SJSA1 (cell line): ENCODE measurements around the gene ACIN1. TPM values are rescaled to one million over a fixed set of nuclear protein-coding genes. Genes with fewer than 3 reads are reported as not detected.

ENCODE experiments used
- DNase-seq, 2 experiments: peaks; one replicate each; pipeline ENCODE4 v3.0.0-alpha.2; 2015 to 2020; ENCODE audit warnings: low spot score in 2 of 2, low read depth in 1 of 2
- H3K27ac ChIP-seq: fragments of 250-450 bp; sonication (Bioruptor Pico); 2 replicates; pipeline ENCODE4 v1.5.1; 2020; ENCODE audit warnings: mild to moderate bottlenecking, moderate library complexity
- H3K27me3 ChIP-seq: fragments of 250-450 bp; sonication (Bioruptor Pico); replicated peaks from 2 replicates; pipeline ENCODE4 v1.5.1; 2020; ENCODE audit warnings: mild to moderate bottlenecking, moderate library complexity
- H3K36me3 ChIP-seq: fragments of 250-450 bp; sonication (Bioruptor Pico); 2 replicates; pipeline ENCODE4 v1.5.1; 2020; ENCODE audit warnings: mild to moderate bottlenecking
- H3K4me1 ChIP-seq: fragments of 250-450 bp; sonication (Bioruptor Pico); replicated peaks from 2 replicates; pipeline ENCODE4 v1.6.1; 2021; ENCODE audit warnings: mild to moderate bottlenecking
- H3K4me3 ChIP-seq: fragments of 250-450 bp; sonication (Bioruptor Pico); 2 replicates; pipeline ENCODE4 v1.5.1; 2020; ENCODE audit warnings: mild to moderate bottlenecking
- H3K9me3 ChIP-seq: fragments of 250-450 bp; sonication (Bioruptor Pico); replicated peaks from 2 replicates; pipeline ENCODE4 v1.5.1; 2020; ENCODE audit warnings: mild to moderate bottlenecking
- total RNA-seq: library from RNA; depleted of rRNA; stranded (reverse); fragments of >200 nt; shearing (Covaris generic); gene quantifications from 2 replicates; pipeline ENCODE4 v1.2.3, GENCODE V29; 2014

ACIN1 gene
- total RNA-seq, 1 experiment from 2014 or later = 68.2 TPM

- peak overlapping the region; percentile 53 for H3K4me3 ChIP-seq
- no peaks in the 10 kb centered on the region for H3K9me3 ChIP-seq
- H3K4me1 ChIP-seq = peaks cover 16% of the 10 kb centered on the region
- no peaks in the 10 kb centered on the region for H3K27me3 ChIP-seq
- H3K27ac ChIP-seq = peak overlapping the region; percentile 42; the same call in 1 of the 2 replicates
- no peak for DNase-seq
- H3K36me3 ChIP-seq = peaks cover 84% of the 10 kb centered on the region
These were observed 22.9 kb downstream of the ACIN1 start for GRCh38 chr14:23071921-23072539.

GRCh38 chr14:23071244-23071920 is 23.6 kb downstream of the ACIN1 start:
- peak overlapping the region; percentile 42 for H3K27ac ChIP-seq
- H3K36me3 ChIP-seq = peaks cover 82% of the 10 kb centered on the region
- no peaks in the 10 kb centered on the region for H3K27me3 ChIP-seq
- H3K4me1 ChIP-seq = peaks cover 16% of the 10 kb centered on the region
- DNase-seq = peak; percentile 73 to 83
- H3K9me3 ChIP-seq = no peaks in the 10 kb centered on the region
- H3K4me3 ChIP-seq = peak overlapping the region; percentile 53

GRCh38 chr14:23070262-23071129 is 24.4 kb downstream of the ACIN1 start:
- Histone ChIP-seq H3K27ac (peak overlapping the region; percentile 42), H3K9me3 (no peaks in the 10 kb centered on the region), H3K4me1 (peaks cover 16% of the 10 kb centered on the region), H3K36me3 (peaks cover 82% of the 10 kb centered on the region), H3K4me3 (peak overlapping the region; percentile 53), H3K27me3 (no peaks in the 10 kb centered on the region)
- DNase-seq = peak in 1 of 2 experiments; percentile 23

GRCh38 chr14:23069413-23069806 is 25.5 kb downstream of the ACIN1 start:
- H3K36me3 ChIP-seq = peaks cover 84% of the 10 kb centered on the region
- no peak overlapping the region for H3K27ac ChIP-seq
- no peak overlapping the region for H3K4me3 ChIP-seq
- no peaks in the 10 kb centered on the region for H3K9me3 ChIP-seq
- H3K27me3 ChIP-seq = no peaks in the 10 kb centered on the region
- no peak for DNase-seq
- H3K4me1 ChIP-seq = peaks cover 16% of the 10 kb centered on the region

- Histone ChIP-seq H3K9me3 (no peaks in the 10 kb centered on the region), H3K27me3 (no peaks in the 10 kb centered on the region), H3K36me3 (peaks cover 85% of the 10 kb centered on the region), H3K4me1 (peaks cover 16% of the 10 kb centered on the region), H3K4me3 (no peak overlapping the region), H3K27ac (no peak overlapping the region)
- DNase-seq = peak; percentile 86 to 88
These were observed 26.0 kb downstream of the ACIN1 start for GRCh38 chr14:23068789-23069412.

- Histone ChIP-seq H3K36me3 (peaks cover 88% of the 10 kb centered on the region), H3K4me3 (no peak overlapping the region), H3K27me3 (no peaks in the 10 kb centered on the region), H3K4me1 (peaks cover 18% of the 10 kb centered on the region), H3K27ac (no peak overlapping the region), H3K9me3 (no peaks in the 10 kb centered on the region)
- no peak for DNase-seq
These were observed 26.8 kb downstream of the ACIN1 start for GRCh38 chr14:23067847-23068788.

- peaks cover 25% of the 10 kb centered on the region for H3K4me1 ChIP-seq
- DNase-seq = no peak
- H3K36me3 ChIP-seq = peaks cover 88% of the 10 kb centered on the region
- H3K27me3 ChIP-seq = no peaks in the 10 kb centered on the region
- H3K27ac ChIP-seq = no peak overlapping the region
- H3K9me3 ChIP-seq = no peaks in the 10 kb centered on the region
- no peak overlapping the region for H3K4me3 ChIP-seq
These were observed 27.8 kb downstream of the ACIN1 start for GRCh38 chr14:23066855-23067744.

- no peaks in the 10 kb centered on the region for H3K27me3 ChIP-seq
- no peak overlapping the region for H3K27ac ChIP-seq
- H3K4me1 ChIP-seq = peaks cover 26% of the 10 kb centered on the region
- H3K9me3 ChIP-seq = no peaks in the 10 kb centered on the region
- no peak for DNase-seq
- no peak overlapping the region for H3K4me3 ChIP-seq
- H3K36me3 ChIP-seq = peaks cover 91% of the 10 kb centered on the region
These were observed 28.6 kb downstream of the ACIN1 start for GRCh38 chr14:23066368-23066767.

GRCh38 chr14:23063601-23064000 is 31.3 kb downstream of the ACIN1 start:
- Histone ChIP-seq H3K27ac (no peak overlapping the region), H3K4me1 (peaks cover 19% of the 10 kb centered on the region), H3K9me3 (no peaks in the 10 kb centered on the region), H3K27me3 (no peaks in the 10 kb centered on the region), H3K4me3 (no peak overlapping the region), H3K36me3 (peaks cover 93% of the 10 kb centered on the region)
- no peak for DNase-seq

- DNase-seq = peak; percentile 91 to 95
- peaks cover 88% of the 10 kb centered on the region for H3K36me3 ChIP-seq
- H3K4me1 ChIP-seq = peaks cover 28% of the 10 kb centered on the region
- H3K4me3 ChIP-seq = no peak overlapping the region
- H3K27ac ChIP-seq = peak overlapping the region; percentile 77
- no peaks in the 10 kb centered on the region for H3K27me3 ChIP-seq
- H3K9me3 ChIP-seq = no peaks in the 10 kb centered on the region
These were observed 32.9 kb downstream of the ACIN1 start for GRCh38 chr14:23062002-23062401.

GRCh38 chr14:23060536-23061260 is 34.2 kb downstream of the ACIN1 start:
- H3K27me3 ChIP-seq = no peaks in the 10 kb centered on the region
- no peak overlapping the region for H3K27ac ChIP-seq
- H3K9me3 ChIP-seq = no peaks in the 10 kb centered on the region
- no peak overlapping the region for H3K4me3 ChIP-seq
- H3K4me1 ChIP-seq = peaks cover 41% of the 10 kb centered on the region
- no peak for DNase-seq
- peaks cover 76% of the 10 kb centered on the region for H3K36me3 ChIP-seq
